Ectodermal cell (in vitro differentiated cells): Measurements from ENCODE around the gene TRIM16.
"Not testable (repeated sequence)": the region's sequence is repeated elsewhere in the genome, so short reads cannot be mapped to it uniquely, and the experiment has no call there.

Source experiments
- H3K27ac ChIP-seq: 2 replicates; pipeline ENCODE4 v1.7.0; 2013; ENCODE audit warnings: mild to moderate bottlenecking, low read depth, low read length; ENCODE audit not compliant: insufficient read depth, poor library complexity, severe bottlenecking
- H3K27me3 ChIP-seq: 2 replicates; pipeline ENCODE4 v1.7.0; 2013; ENCODE audit warnings: mild to moderate bottlenecking, low read length; ENCODE audit not compliant: insufficient read depth, control insufficient read depth, poor library complexity, severe bottlenecking
- H3K36me3 ChIP-seq: one replicate; pipeline ENCODE4 v1.7.0; 2013; ENCODE audit warnings: low read length; ENCODE audit not compliant: control insufficient read depth, insufficient read depth
- H3K4me1 ChIP-seq: one replicate; pipeline ENCODE4 v1.7.0; 2013; ENCODE audit warnings: low read length; ENCODE audit not compliant: control insufficient read depth, insufficient read depth
- H3K4me3 ChIP-seq: 2 replicates; pipeline ENCODE4 v1.7.0; 2013; ENCODE audit warnings: low read depth, low read length, control low read depth; ENCODE audit not compliant: insufficient read depth
- H3K9me3 ChIP-seq: 2 replicates; pipeline ENCODE4 v1.7.0; 2013; ENCODE audit warnings: mild to moderate bottlenecking, low read length, moderate library complexity; ENCODE audit not compliant: control insufficient read depth
- WGBS, 2 experiments: methylation state at CpG; one replicate each; pipeline ENCODE4 v1.1.7; 2013; ENCODE audit warnings: missing lambda C conversion rate in 2 of 2; 5-methylcytosine and 5-hydroxymethylcytosine counted together

The TRIM16 gene

GRCh38 chr17:15698967-15699366 lies 14.9 kb upstream of the TRIM16 start:
- H3K27ac ChIP-seq: peak overlapping the region; percentile 26
- not testable (repeated sequence) for H3K36me3 ChIP-seq, H3K4me3 ChIP-seq, H3K27me3 ChIP-seq, H3K9me3 ChIP-seq, H3K4me1 ChIP-seq
- no CpG with 5 or more reads among the region's 3 CpGs for WGBS, 2 experiments

DNA sequence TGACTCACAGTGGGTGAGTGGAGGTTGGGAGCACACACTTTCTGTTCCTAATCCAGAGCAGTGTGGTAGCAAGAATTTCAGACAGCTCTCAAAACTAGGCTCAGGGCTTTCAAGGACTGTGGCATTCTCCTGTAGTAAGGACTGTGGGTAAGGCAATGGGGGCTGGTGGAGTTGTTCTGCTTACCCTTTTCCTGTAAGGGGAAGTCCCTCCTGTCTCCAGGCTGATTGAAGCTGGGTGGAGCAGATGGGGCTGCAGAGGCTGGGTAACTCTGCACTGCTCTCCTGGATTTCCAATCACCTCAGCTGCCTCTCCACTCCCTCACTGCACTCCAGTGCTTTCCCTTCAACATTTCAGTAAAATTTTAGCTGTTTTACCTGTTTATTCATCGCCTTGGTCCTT lies 3.4 kb upstream of the TRIM16 start:
- H3K36me3 ChIP-seq, H3K4me3 ChIP-seq, H3K27me3 ChIP-seq, H3K27ac ChIP-seq, H3K4me1 ChIP-seq, H3K9me3 ChIP-seq: not testable (repeated sequence)
- 94 to 100% methylated on average over 1 of the region's 1 CpG for WGBS, 2 experiments

GRCh38 chr17:15683135-15683534 lies 976 bp downstream of the TRIM16 start:
- H3K27ac ChIP-seq, H3K36me3 ChIP-seq, H3K27me3 ChIP-seq, H3K9me3 ChIP-seq, H3K4me1 ChIP-seq: not testable (repeated sequence)
- H3K4me3 ChIP-seq: peak overlapping the region; percentile 66
- 97 to 98% methylated on average over 3 of the region's 3 CpGs for WGBS, 2 experiments

DNA sequence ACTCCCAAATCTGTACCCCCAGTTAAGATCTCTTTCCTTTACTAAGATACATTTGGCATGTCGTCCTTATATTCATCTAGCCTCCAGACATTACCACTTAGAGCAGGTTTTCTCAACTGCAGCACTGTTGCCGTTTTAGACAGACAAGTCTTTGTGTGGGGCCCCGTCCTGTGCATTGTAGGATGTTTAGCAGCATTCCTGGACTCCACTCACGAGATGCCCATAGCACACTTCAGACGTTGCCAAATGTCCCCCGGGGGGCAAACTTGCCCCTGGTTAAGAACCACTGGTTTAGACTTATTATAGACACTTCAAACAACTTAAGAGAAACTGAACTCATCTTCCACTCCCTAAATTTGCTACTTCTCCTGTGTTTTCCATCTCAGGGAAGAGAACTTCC lies 8.1 kb downstream of the TRIM16 start:
- H3K4me3 ChIP-seq, H3K36me3 ChIP-seq, H3K9me3 ChIP-seq, H3K4me1 ChIP-seq, H3K27ac ChIP-seq, H3K27me3 ChIP-seq: not testable (repeated sequence)
- WGBS, 2 experiments: 92 to 96% methylated on average over 6 of the region's 6 CpGs

GRCh38 chr17:15674640-15675039 lies 9.5 kb downstream of the TRIM16 start:
- not testable (repeated sequence) for H3K36me3 ChIP-seq, H3K4me1 ChIP-seq, H3K4me3 ChIP-seq, H3K27ac ChIP-seq, H3K27me3 ChIP-seq, H3K9me3 ChIP-seq
- 64 to 74% methylated on average over 1 of the region's 1 CpG for WGBS, 2 experiments

DNA sequence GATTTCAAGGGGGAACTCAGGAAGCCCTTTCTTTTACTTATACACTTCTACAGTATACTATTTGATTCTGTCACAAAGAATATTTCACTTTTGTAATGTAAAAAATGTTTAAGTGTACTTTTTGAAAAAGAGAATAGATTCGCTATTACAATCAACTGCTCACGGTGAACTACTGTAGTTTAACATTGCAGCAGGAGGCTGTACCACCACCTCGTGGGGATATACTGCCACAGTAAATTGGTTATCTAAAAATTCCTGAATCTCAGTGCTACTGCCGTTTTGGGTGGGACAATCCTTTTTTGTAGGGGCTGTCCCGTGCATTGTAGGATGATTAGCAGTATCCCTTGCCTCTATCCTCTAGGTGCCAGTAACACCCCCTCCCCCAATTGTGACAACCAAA lies 14.6 kb downstream of the TRIM16 start:
- not testable (repeated sequence) for H3K4me1 ChIP-seq, H3K4me3 ChIP-seq, H3K27ac ChIP-seq, H3K27me3 ChIP-seq, H3K36me3 ChIP-seq, H3K9me3 ChIP-seq
- whole genome bisulfite sequencing, 2 experiments: 82 to 87% methylated on average over 5 of the region's 5 CpGs

- no peak overlapping the region for H3K27ac ChIP-seq
- 93 to 97% methylated on average over 5 of the region's 5 CpGs for WGBS, 2 experiments
These were observed 20.4 kb downstream of the TRIM16 start for GRCh38 chr17:15663691-15664090.

DNA sequence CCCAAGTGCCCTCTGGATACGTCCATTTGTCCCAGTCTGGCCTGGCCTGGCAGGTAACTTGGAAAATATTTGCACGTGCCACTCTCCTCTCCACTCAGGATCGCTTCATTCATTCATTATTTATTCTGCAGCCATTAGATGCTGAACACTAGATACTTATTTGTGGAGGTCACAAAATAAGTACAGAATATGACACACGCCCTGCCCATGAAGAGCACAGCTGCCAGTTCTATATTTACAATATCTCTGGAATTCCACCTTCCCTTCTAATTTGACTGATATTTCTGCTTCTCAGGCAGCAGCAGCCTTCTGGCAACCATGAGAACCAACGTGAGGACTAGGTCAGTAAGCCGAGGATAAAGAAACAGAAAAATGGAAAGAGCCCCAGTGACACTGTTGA lies 20.9 kb downstream of the TRIM16 start:
- Histone ChIP-seq H3K27me3 (no peaks in the 10 kb centered on the region), H3K4me1 (no peaks in the 10 kb centered on the region), H3K27ac (no peak overlapping the region), H3K36me3 (no peaks in the 10 kb centered on the region), H3K4me3 (no peak overlapping the region), H3K9me3 (no peaks in the 10 kb centered on the region)
- 90 to 97% methylated on average over 6 of the region's 6 CpGs for WGBS, 2 experiments

More at GRCh38 chr17:15663691-15664090, 20.4 kb downstream of the TRIM16 start:
- Histone ChIP-seq H3K9me3 (no peaks in the 10 kb centered on the region), H3K36me3 (no peaks in the 10 kb centered on the region), H3K27me3 (no peaks in the 10 kb centered on the region), H3K4me3 (no peak overlapping the region), H3K4me1 (no peaks in the 10 kb centered on the region)

- Histone ChIP-seq H3K36me3 (no peaks in the 10 kb centered on the region), H3K4me1 (no peaks in the 10 kb centered on the region), H3K9me3 (no peaks in the 10 kb centered on the region), H3K27me3 (no peaks in the 10 kb centered on the region), H3K4me3 (no peak overlapping the region), H3K27ac (no peak overlapping the region)
- WGBS, 2 experiments: 89 to 97% methylated on average over 3 of the region's 3 CpGs
These were observed 21.4 kb downstream of the TRIM16 start for GRCh38 chr17:15662681-15663080.

- H3K27me3 ChIP-seq: no peaks in the 10 kb centered on the region
- 95 to 96% methylated on average over 3 of the region's 3 CpGs for WGBS, 2 experiments
- no peak overlapping the region for H3K27ac ChIP-seq
- H3K4me3 ChIP-seq: no peak overlapping the region
- H3K9me3 ChIP-seq: no peaks in the 10 kb centered on the region
- peaks cover 6% of the 10 kb centered on the region for H3K36me3 ChIP-seq
- peaks cover 3% of the 10 kb centered on the region for H3K4me1 ChIP-seq
These were observed 24.0 kb downstream of the TRIM16 start for GRCh38 chr17:15660077-15660476.

DNA sequence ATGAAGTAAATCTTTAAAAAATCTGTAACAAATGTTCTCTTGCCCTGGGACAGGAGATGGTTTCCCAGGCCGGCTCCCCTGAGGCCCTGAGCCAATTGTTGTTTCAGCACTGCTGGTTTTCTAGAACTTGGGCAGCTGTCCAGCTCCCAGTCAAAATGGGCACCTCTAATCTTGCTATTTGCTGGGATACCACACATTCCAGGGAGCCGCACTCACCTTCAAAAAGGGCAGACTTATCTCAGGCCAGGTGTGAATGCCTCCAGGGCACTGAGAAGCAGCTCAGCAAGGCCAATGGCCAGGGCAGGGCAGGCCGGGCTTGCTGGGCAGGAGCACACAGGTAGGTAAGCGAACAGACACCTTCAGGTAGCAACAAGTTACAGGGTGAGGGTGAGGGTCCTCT lies 24.4 kb downstream of the TRIM16 start:
- H3K4me3 ChIP-seq: no peak overlapping the region
- 93 to 98% methylated on average over 4 of the region's 4 CpGs for WGBS, 2 experiments
- H3K36me3 ChIP-seq: peaks cover 7% of the 10 kb centered on the region
- no peaks in the 10 kb centered on the region for H3K27me3 ChIP-seq
- H3K27ac ChIP-seq: no peak overlapping the region
- H3K9me3 ChIP-seq: no peaks in the 10 kb centered on the region
- peaks cover 7% of the 10 kb centered on the region for H3K4me1 ChIP-seq
